Esophagus squamous epithelium (tissue), 4 donors: ENCODE data around the gene UGT1A9. TPM values are rescaled to one million over a fixed set of nuclear protein-coding genes. Genes with fewer than 3 reads are reported as not detected.

Source experiments
- total RNA-seq, 4 donors: library from RNA; depleted of rRNA; stranded (reverse); fragments of >200 nt; gene quantifications; one replicate each; pipeline ENCODE4 v1.1.0, GENCODE V29; 2016

The UGT1A9 gene
- total RNA-seq, 4 donors from 2014 or later: 0.49 to 1.7 (median 1.2) TPM

Other genes starting within 250 kb of the UGT1A9 start
- 10 to 100 TPM; 18.7 to 32.8 (median 23.0) TPM for gene USP40, start 105.1 kb upstream of the UGT1A9 start, total RNA-seq
- gene UGT1A8, start 54.3 kb upstream of the UGT1A9 start, total RNA-seq: 1 to 10 TPM in 2 of 4 donors, under 1 TPM in 2; 0.13 to 1.7 (median 0.84) TPM
- 10 to 100 TPM; 12.4 to 45.0 (median 23.9) TPM for gene UGT1A10, start 35.5 kb upstream of the UGT1A9 start, total RNA-seq
- gene UGT1A7, start 10.0 kb downstream of the UGT1A9 start, total RNA-seq: 100 to 1,000 TPM in 1 of 4 donors, 10 to 100 TPM in 3; 28.1 to 145 (median 78.5) TPM
- gene UGT1A6, start 21.0 kb downstream of the UGT1A9 start, total RNA-seq: 10 to 100 TPM; 30.8 to 67.1 (median 61.3) TPM
- gene UGT1A5, start 41.0 kb downstream of the UGT1A9 start, total RNA-seq: 1 to 10 TPM in 3 of 4 donors, under 1 TPM in 1; 0.67 to 9.7 (median 5.8) TPM
- 1 to 10 TPM; 1.1 to 7.4 (median 3.4) TPM for gene UGT1A4, start 46.8 kb downstream of the UGT1A9 start, total RNA-seq
- gene UGT1A3, start 57.1 kb downstream of the UGT1A9 start, total RNA-seq: 1 to 10 TPM; 2.8 to 7.6 (median 3.4) TPM
- 1 to 10 TPM; 2.3 to 7.1 (median 3.4) TPM for gene UGT1A1, start 88.4 kb downstream of the UGT1A9 start, total RNA-seq
- gene MROH2A, start 106.4 kb downstream of the UGT1A9 start, total RNA-seq: 1 to 10 TPM in 1 of 4 donors, under 1 TPM in 3; under 0.01 to 2.1 (median 0.57) TPM
- gene HJURP, start 182.6 kb downstream of the UGT1A9 start, total RNA-seq: 1 to 10 TPM; 5.1 to 8.5 (median 5.8) TPM
- gene TRPM8, start 245.5 kb downstream of the UGT1A9 start, total RNA-seq: not detected